Measurements from ENCODE around the gene NUDT14.

The NUDT14 gene

DNA sequence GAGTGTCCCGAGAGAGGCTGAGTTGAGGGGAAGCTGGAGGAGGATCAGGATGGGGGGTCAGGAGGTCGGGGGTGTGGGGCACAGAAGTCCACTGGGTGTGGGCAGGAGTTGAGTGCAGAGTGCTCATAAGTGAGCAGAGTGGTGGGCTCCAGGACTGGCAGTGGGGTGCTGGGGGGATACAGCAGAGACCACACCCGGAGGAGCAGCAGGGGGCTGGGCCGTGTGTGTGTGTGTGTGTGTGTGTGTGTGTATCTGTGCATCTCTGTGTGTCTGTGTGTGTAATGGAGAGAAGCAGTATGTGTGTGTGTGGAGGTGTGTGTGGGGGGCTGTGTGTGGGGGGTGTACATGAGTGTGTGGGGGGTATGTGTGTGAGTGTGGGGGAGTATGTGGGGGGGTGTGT, 4.9 kb upstream of the NUDT14 start:
- TF ChIP-seq SUZ12 (IDR thresholded peaks at IDR 0.05; ENCODE audit: extremely low read depth, insufficient read depth, insufficient read length): no peak
- TF ChIP-seq YY1 (IDR thresholded peaks at IDR 0.05; ENCODE audit: insufficient read depth, insufficient read length): no peak
- TF ChIP-seq ZNF274 (IDR thresholded peaks at IDR 0.05; ENCODE audit: low read depth, low read length): no peak
- no peaks in the 10 kb centered on the region for H3K4me1 ChIP-seq (ENCODE audit: insufficient read depth, insufficient read length)
- H3K9me3 ChIP-seq (ENCODE audit: insufficient read depth, low read length): peaks cover 10% of the 10 kb centered on the region; the same call in 1 of the 2 replicates
- no peak overlapping the region for H3K4me3 ChIP-seq (ENCODE audit: insufficient read length, low read depth)
- DNase-seq (ENCODE audit: low read depth, low spot score): no peak
- H3K27me3 ChIP-seq (ENCODE audit: insufficient read depth, insufficient read length): peaks cover 20% of the 10 kb centered on the region
- H3K9ac ChIP-seq (ENCODE audit: insufficient read length, low read depth): no peak overlapping the region
- H3K36me3 ChIP-seq (ENCODE audit: insufficient read depth, insufficient read length, low read length): no peaks in the 10 kb centered on the region

DNA sequence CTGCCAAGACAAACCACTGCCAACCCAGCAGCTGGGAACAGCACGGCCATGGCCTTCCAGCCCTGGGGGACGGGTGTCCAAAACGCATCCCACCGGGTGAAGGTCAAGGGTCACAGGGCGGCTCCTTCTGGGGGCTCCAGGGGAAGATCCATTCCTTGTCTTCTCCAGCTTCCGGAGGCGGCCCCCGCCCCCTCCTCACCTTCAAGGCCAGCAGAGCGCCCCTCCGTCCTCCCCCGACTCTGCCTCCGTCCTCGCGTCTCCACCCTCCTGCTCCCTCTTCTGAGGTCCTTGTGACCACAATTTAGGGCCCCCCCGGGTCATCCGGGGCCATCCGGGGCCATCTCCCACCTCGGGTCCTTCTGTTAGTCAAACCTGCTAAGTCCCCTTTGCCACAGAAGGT, 3.9 kb upstream of the NUDT14 start:
- H3K36me3 ChIP-seq (ENCODE audit: insufficient read depth, insufficient read length, low read length): no peaks in the 10 kb centered on the region
- peaks cover under 1% of the 10 kb centered on the region for H3K4me1 ChIP-seq (ENCODE audit: insufficient read depth, insufficient read length)
- no peak overlapping the region for H3K4me3 ChIP-seq (ENCODE audit: insufficient read length, low read depth)
- no peak for TF ChIP-seq SUZ12 (IDR thresholded peaks at IDR 0.05; ENCODE audit: extremely low read depth, insufficient read depth, insufficient read length)
- TF ChIP-seq ZNF274 (IDR thresholded peaks at IDR 0.05; ENCODE audit: low read depth, low read length): no peak
- TF ChIP-seq YY1 (IDR thresholded peaks at IDR 0.05; ENCODE audit: insufficient read depth, insufficient read length): no peak
- no peak for DNase-seq (ENCODE audit: low read depth, low spot score)
- H3K9me3 ChIP-seq (ENCODE audit: insufficient read depth, low read length): peaks cover 10% of the 10 kb centered on the region; the same call in 1 of the 2 replicates
- H3K9ac ChIP-seq (ENCODE audit: insufficient read length, low read depth): no peak overlapping the region
- peaks cover 25% of the 10 kb centered on the region for H3K27me3 ChIP-seq (ENCODE audit: insufficient read depth, insufficient read length)

DNA sequence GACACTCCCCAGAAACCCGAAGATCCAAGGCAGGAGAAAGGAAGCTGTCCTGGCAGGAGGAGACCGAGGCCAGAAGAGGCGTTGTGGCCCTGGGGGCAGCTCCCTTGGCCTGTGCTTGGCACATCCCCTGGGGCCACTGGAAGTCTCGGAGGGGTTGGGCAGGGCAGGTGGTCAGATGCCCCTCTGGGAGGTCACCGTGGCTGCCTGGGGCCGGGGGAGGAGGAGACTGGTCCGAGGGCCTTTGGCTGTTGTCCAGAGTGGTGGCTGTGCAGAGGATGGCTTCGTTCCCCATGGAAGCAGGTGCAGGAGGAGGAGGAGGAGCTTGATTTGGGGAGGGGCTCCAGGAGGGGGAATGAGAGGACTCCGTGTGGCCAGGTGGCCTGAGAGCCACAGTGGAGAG, 3.3 kb upstream of the NUDT14 start:
- peaks cover 4% of the 10 kb centered on the region for H3K4me1 ChIP-seq (ENCODE audit: insufficient read depth, insufficient read length)
- H3K9me3 ChIP-seq (ENCODE audit: insufficient read depth, low read length): peaks cover 10% of the 10 kb centered on the region; the same call in 1 of the 2 replicates
- H3K9ac ChIP-seq (ENCODE audit: insufficient read length, low read depth): no peak overlapping the region
- H3K36me3 ChIP-seq (ENCODE audit: insufficient read depth, insufficient read length, low read length): no peaks in the 10 kb centered on the region
- no peak for DNase-seq (ENCODE audit: low read depth, low spot score)
- H3K4me3 ChIP-seq (ENCODE audit: insufficient read length, low read depth): no peak overlapping the region
- peaks cover 28% of the 10 kb centered on the region for H3K27me3 ChIP-seq (ENCODE audit: insufficient read depth, insufficient read length)
- no peak for TF ChIP-seq YY1 (IDR thresholded peaks at IDR 0.05; ENCODE audit: insufficient read depth, insufficient read length)
- no peak for TF ChIP-seq ZNF274 (IDR thresholded peaks at IDR 0.05; ENCODE audit: low read depth, low read length)
- no peak for TF ChIP-seq SUZ12 (IDR thresholded peaks at IDR 0.05; ENCODE audit: extremely low read depth, insufficient read depth, insufficient read length)

DNA sequence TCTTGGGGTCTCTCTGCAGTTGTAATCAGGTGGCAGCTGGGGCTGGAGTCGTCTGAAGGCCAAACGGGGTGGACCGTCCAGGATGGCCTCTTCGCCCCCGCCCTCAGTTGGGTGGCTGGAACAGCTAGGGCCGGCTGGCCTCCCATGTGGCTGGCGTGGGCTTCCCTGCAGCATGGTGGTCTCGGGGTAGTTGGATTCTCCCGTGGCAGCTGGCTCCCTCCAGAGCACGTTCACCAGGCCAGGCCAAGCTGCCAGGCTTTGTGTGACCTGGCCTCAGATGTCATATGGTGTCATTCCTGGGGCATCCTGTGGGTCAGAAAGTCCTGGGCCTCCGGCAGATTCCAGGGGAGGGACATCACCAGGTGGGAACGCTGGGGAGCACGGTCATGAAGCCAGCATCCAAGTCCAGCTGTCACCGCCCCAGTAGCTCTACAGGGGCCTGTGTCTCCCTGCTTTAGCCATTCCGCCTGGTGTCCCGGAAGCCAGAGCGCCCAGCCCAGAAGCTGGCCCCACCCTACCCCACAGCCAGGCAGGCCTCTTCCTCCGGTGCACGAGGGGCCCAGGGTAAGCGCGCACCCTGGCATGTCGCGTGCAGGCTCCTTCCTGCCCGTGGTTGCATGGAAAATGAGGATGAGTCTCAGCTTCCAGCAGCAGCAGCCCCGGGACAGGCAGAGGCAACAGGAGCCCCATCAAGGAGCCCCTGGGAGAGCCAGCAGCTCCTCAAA, 1.3 kb upstream of the NUDT14 start:
- H3K27me3 ChIP-seq (ENCODE audit: insufficient read depth, insufficient read length): peaks cover 28% of the 10 kb centered on the region
- no peaks in the 10 kb centered on the region for H3K36me3 ChIP-seq (ENCODE audit: insufficient read depth, insufficient read length, low read length)
- DNase-seq (ENCODE audit: low read depth, low spot score): no peak
- no peak for TF ChIP-seq YY1 (IDR thresholded peaks at IDR 0.05; ENCODE audit: insufficient read depth, insufficient read length)
- no peak for TF ChIP-seq ZNF274 (IDR thresholded peaks at IDR 0.05; ENCODE audit: low read depth, low read length)
- no peak for TF ChIP-seq SUZ12 (IDR thresholded peaks at IDR 0.05; ENCODE audit: extremely low read depth, insufficient read depth, insufficient read length)
- no peak overlapping the region for H3K4me3 ChIP-seq (ENCODE audit: insufficient read length, low read depth)
- peaks cover 4% of the 10 kb centered on the region for H3K4me1 ChIP-seq (ENCODE audit: insufficient read depth, insufficient read length)
- H3K9ac ChIP-seq (ENCODE audit: insufficient read length, low read depth): no peak overlapping the region
- H3K9me3 ChIP-seq (ENCODE audit: insufficient read depth, low read length): no peaks in the 10 kb centered on the region

DNA sequence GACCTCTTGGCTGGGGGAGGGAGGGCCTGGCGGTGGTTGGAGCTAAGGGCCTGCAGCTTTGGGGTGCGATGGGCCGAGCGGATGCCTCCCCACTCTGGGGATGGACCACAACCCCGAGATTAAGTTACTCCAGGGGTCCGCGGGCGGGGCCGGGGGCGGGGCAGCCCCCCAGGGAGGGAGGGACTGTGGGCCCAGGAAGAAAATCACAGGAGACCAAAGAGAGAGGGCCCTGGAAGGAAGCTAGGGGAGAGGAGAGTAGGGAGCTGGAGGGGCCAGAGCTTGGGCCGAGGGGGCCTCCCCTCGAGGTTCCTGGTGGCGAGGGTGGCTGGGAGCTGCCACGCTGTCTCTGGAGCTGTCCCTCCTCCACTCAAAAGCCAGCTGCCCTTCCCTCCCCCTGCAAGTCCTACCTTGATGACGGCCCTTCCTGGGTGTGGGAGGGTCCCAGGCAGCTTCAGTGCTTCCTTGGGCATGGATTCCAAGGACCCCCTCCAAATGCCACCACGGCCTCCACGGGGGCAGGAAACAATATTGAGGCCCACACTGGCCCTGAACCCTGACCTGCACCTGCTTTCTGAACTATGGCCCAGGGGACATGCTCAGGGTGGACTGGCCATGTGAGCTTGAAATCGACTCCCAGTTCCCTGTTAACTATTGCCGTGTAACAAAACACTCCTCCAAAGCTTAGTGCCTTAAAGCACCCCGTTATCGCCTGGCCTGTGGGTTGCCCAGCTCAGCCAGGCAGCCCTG, 610 bp upstream of the NUDT14 start:
- H3K9ac ChIP-seq (ENCODE audit: insufficient read length, low read depth): no peak overlapping the region
- H3K27me3 ChIP-seq (ENCODE audit: insufficient read depth, insufficient read length): peaks cover 28% of the 10 kb centered on the region
- DNase-seq (ENCODE audit: low read depth, low spot score): no peak
- TF ChIP-seq YY1 (IDR thresholded peaks at IDR 0.05; ENCODE audit: insufficient read depth, insufficient read length) (no peak), SUZ12 (IDR thresholded peaks at IDR 0.05; ENCODE audit: extremely low read depth, insufficient read depth, insufficient read length) (no peak), ZNF274 (IDR thresholded peaks at IDR 0.05; ENCODE audit: low read depth, low read length) (no peak)
- no peaks in the 10 kb centered on the region for H3K9me3 ChIP-seq (ENCODE audit: insufficient read depth, low read length)
- H3K4me3 ChIP-seq (ENCODE audit: insufficient read length, low read depth): peak overlapping the region; percentile 4
- H3K4me1 ChIP-seq (ENCODE audit: insufficient read depth, insufficient read length): peaks cover 8% of the 10 kb centered on the region
- H3K36me3 ChIP-seq (ENCODE audit: insufficient read depth, insufficient read length, low read length): no peaks in the 10 kb centered on the region

DNA sequence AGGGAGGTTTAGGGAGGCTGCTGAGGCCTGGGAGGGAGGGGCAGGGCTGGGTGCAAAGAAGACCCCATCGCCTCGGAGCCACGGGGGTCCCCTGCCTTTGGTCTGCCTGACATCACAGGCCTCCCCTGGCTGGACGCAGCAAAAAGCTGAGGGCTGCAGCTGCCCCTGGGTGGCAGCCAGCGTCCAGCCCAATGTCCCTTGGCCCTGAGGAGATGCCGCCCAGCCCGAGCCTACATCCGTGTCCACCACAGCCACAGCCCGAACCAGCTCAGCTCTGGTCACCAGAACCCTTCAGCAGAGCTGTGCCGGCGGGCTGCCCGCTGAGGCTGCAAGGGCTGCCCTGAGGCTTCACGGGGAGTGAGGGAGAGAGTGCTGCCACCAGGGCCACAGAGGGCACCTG, 1.9 kb downstream of the NUDT14 start:
- H3K27me3 ChIP-seq (ENCODE audit: insufficient read depth, insufficient read length): peaks cover 28% of the 10 kb centered on the region
- H3K36me3 ChIP-seq (ENCODE audit: insufficient read depth, insufficient read length, low read length): no peaks in the 10 kb centered on the region
- DNase-seq (ENCODE audit: low read depth, low spot score): no peak
- H3K4me1 ChIP-seq (ENCODE audit: insufficient read depth, insufficient read length): peaks cover 8% of the 10 kb centered on the region
- H3K9ac ChIP-seq (ENCODE audit: insufficient read length, low read depth): no peak overlapping the region
- TF ChIP-seq YY1 (IDR thresholded peaks at IDR 0.05; ENCODE audit: insufficient read depth, insufficient read length): no peak
- no peak for TF ChIP-seq ZNF274 (IDR thresholded peaks at IDR 0.05; ENCODE audit: low read depth, low read length)
- no peak for TF ChIP-seq SUZ12 (IDR thresholded peaks at IDR 0.05; ENCODE audit: extremely low read depth, insufficient read depth, insufficient read length)
- H3K4me3 ChIP-seq (ENCODE audit: insufficient read length, low read depth): no peak overlapping the region
- no peaks in the 10 kb centered on the region for H3K9me3 ChIP-seq (ENCODE audit: insufficient read depth, low read length)

DNA sequence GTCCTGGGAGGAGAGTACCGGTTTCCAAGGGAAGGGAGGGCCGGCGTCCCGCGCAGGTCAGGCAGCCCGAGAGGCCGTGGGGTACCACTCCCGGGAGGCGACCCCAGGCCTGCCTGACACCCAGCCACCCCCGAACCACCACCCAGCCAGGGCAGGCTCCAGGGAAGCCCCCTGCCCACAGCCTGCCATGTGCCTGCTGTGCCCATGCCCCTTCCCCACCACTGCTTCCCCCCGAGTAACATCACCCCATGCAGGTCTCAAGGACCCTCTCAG, 2.3 kb downstream of the NUDT14 start:
- Histone ChIP-seq H3K4me1 (ENCODE audit: insufficient read depth, insufficient read length) (peaks cover 8% of the 10 kb centered on the region), H3K4me3 (ENCODE audit: insufficient read length, low read depth) (no peak overlapping the region), H3K9ac (ENCODE audit: insufficient read length, low read depth) (no peak overlapping the region), H3K36me3 (ENCODE audit: insufficient read depth, insufficient read length, low read length) (no peaks in the 10 kb centered on the region), H3K9me3 (ENCODE audit: insufficient read depth, low read length) (no peaks in the 10 kb centered on the region), H3K27me3 (ENCODE audit: insufficient read depth, insufficient read length) (peaks cover 28% of the 10 kb centered on the region)
- TF ChIP-seq YY1 (IDR thresholded peaks at IDR 0.05; ENCODE audit: insufficient read depth, insufficient read length): no peak
- TF ChIP-seq ZNF274 (IDR thresholded peaks at IDR 0.05; ENCODE audit: low read depth, low read length): no peak
- no peak for TF ChIP-seq SUZ12 (IDR thresholded peaks at IDR 0.05; ENCODE audit: extremely low read depth, insufficient read depth, insufficient read length)
- no peak for DNase-seq (ENCODE audit: low read depth, low spot score)
